BJ (cell line): ENCODE data around the gene AGPAT2. TPM values are rescaled to one million over a fixed set of nuclear protein-coding genes. Genes with fewer than 3 reads are reported as not detected.

ENCODE experiments used
- CTCF ChIA-PET: fragments of 350-600 bp; formaldehyde crosslinking; extraction: SDS; loops from one replicate; lab custom pipeline; 2021; ENCODE audit warnings: antibody characterized with exemption, inconsistent platforms; lab: Yijun Ruan, JAX
- POLR2A ChIA-PET: fragments of 300-600 bp; sonication (Branson Sonifier 250); formaldehyde crosslinking; extraction: SDS; loops from one replicate; lab custom pipeline; 2021; ENCODE audit warnings: antibody characterized with exemption; lab: Charles Lee
- DNase-seq: peaks from one replicate; pipeline ENCODE4 v3.0.0-alpha.2; 2011; ENCODE audit warnings: low read depth
- H3K27me3 ChIP-seq: 2 replicates; pipeline ENCODE4 v1.6.0; 2011; ENCODE audit warnings: low read length; ENCODE audit not compliant: control insufficient read depth, insufficient read depth
- H3K36me3 ChIP-seq: 2 replicates; pipeline ENCODE4 v1.5.1; 2011; ENCODE audit warnings: low read length; ENCODE audit not compliant: control insufficient read depth, insufficient read depth
- H3K4me3 ChIP-seq: 2 replicates; pipeline ENCODE4 v1.5.1; 2011; ENCODE audit warnings: low read depth, mild to moderate bottlenecking, control low read depth, low read length
- polyA plus RNA-seq: library from polyadenylated mRNA; depleted of rRNA; stranded (reverse); fragments of >200 nt; gene quantifications from 2 replicates; pipeline ENCODE4 v1.2.3, GENCODE V29; 2011
- TF ChIP-seq, protein P1 (sequence below): IDR thresholded peaks from 2 replicates; pipeline ENCODE4 v1.5.1; 2011; ENCODE audit warnings: low read depth, mild to moderate bottlenecking, control low read depth, inconsistent platforms, low read length, moderate library complexity; ENCODE audit not compliant: insufficient read depth

AGPAT2 gene
- polyA plus RNA-seq, 1 experiment, result 68.3 TPM

DNA sequence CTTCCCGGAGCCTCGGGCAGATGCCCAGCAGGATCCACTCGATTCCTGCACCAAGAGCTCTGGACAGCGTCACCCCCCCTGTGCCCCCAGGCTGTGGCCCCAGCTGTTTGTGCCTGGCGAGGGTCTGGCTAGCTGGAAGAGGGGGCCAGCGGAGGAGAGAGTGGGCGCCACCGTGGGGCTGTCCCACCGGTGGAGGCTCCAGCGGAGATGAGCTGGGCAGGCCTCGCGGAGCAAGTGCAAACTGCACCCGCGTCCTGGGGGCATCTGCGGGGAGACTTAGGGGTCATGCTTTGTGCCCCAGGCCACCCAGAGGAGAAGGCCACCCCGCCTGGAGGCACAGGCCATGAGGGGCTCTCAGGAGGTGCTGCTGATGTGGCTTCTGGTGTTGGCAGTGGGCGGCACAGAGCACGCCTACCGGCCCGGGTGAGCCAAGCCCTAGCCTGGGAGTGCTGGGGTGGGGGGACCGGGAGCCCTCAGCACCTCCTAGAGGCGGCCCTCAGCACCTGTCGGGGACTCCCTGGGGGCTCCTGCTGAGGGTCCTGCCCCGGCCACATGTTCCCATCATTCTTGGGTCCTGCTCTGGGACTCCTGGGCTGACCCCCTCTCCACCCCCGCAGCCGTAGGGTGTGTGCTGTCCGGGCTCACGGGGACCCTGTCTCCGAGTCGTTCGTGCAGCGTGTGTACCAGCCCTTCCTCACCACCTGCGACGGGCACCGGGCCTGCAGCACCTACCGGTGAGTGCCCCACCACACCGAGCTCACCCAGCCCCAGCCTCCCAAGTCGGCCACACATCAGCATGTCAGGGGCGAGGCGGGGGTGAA, 19.1 kb downstream of the AGPAT2 start:
- peaks cover 2% of the 10 kb centered on the region for H3K36me3 ChIP-seq
- TF ChIP-seq, protein P1, sequence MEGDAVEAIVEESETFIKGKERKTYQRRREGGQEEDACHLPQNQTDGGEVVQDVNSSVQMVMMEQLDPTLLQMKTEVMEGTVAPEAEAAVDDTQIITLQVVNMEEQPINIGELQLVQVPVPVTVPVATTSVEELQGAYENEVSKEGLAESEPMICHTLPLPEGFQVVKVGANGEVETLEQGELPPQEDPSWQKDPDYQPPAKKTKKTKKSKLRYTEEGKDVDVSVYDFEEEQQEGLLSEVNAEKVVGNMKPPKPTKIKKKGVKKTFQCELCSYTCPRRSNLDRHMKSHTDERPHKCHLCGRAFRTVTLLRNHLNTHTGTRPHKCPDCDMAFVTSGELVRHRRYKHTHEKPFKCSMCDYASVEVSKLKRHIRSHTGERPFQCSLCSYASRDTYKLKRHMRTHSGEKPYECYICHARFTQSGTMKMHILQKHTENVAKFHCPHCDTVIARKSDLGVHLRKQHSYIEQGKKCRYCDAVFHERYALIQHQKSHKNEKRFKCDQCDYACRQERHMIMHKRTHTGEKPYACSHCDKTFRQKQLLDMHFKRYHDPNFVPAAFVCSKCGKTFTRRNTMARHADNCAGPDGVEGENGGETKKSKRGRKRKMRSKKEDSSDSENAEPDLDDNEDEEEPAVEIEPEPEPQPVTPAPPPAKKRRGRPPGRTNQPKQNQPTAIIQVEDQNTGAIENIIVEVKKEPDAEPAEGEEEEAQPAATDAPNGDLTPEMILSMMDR, result no peak
- ChIA-PET CTCF (interaction anchor here (0.9 to 1.3 kb wide), 2 partner anchors 9 to 27 kb away, joined by 3 read pairs; no protein-coding TSS in a partner anchor), POLR2A (no interaction called here)
- no peaks in the 10 kb centered on the region for H3K27me3 ChIP-seq
- H3K4me3 ChIP-seq, result no peak overlapping the region
- DNase-seq, result no peak

DNA sequence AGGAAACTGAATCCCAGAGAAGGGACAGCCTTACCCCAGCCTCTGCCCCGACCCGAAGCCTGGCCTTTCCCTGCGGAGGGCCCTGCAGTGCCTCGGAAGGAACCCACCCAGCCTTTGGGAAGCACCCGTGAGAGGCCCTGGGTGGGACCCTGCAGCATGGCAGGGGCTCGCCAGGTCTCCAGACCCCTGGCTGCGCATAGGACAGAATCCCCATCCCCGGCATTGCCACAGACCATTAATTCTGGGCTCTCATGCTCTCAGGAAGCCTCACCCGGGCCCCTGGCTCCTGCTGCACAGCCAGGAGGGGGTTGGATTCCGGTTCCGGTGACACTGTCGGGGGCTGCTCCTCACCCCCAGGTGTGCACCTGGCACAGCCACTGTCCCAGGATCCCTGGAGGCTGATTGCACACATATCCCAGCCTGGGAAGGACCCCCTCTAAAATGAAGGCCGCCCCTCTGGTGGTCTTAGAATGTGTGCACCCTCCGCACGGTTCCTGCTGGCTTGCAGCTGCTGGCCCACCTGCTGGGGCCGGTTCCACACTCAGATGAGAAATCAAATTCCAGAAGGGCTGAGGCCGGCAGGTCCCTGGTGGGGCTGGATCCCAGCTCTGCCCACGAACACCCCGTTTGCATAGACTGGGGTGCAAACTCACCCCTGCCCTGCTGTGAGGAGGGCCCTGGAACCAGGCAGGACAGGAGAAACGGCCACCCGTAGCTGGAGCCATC, 19.9 kb downstream of the AGPAT2 start:
- TF ChIP-seq, protein P1, result no peak
- no peak for DNase-seq
- CTCF ChIA-PET, result interaction anchor here (0.9 to 1.3 kb wide), 4 partner anchors 9 to 183 kb away, joined by 3 read pairs; no protein-coding TSS in a partner anchor
- H3K4me3 ChIP-seq, result no peak overlapping the region
- POLR2A ChIA-PET, result no interaction called here
- H3K36me3 ChIP-seq, result no peaks in the 10 kb centered on the region
- no peaks in the 10 kb centered on the region for H3K27me3 ChIP-seq

DNA sequence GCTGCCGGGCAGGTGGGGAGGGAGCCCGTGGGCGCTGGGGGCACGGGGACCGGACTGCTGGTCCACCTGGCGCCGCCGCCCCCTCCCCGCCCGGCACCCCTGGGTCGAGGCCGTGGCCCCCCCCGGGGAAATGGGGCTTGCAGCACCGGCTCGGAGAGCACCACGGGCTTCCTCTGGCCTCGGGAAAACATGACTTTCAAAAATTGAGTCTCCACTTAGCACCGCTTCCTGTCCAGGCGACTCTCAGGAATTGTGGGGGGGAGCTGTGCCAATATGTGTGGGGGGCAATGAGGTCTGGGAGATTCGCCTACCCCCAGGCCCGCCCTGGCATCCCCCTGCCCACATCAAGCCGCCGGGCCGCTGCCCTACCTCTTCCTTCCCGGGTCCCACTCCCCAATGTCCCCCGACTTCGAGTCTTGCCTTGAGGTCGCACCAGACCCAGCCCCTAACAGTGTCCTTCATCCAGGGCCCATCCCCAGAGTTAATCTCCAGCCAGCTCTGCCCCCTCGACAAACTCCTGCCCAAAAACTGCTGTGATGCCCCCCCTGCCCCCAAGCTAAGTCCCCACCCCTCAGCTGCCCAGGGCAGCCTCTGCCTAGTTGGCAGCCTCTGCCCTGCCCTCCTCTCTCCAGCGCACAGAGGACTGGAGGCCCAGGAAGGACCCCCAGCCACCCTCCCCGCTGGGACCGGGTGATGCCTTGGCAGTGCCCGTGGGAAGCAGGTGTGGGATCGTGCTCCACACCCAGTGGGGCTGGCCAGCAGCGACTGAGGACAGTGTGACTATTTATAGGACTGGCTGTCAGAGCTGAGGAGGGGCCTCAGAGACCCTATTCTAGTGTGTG, 20.7 kb downstream of the AGPAT2 start:
- no peaks in the 10 kb centered on the region for H3K36me3 ChIP-seq
- H3K27me3 ChIP-seq, result no peaks in the 10 kb centered on the region
- POLR2A ChIA-PET, result no interaction called here
- TF ChIP-seq, protein P1, result no peak
- CTCF ChIA-PET, result interaction anchor here (0.6 to 1.2 kb wide), 4 partner anchors 17 to 182 kb away, joined by 3 read pairs; no protein-coding TSS in a partner anchor
- H3K4me3 ChIP-seq, result peak overlapping the region; percentile 44
- DNase-seq, result no peak

DNA sequence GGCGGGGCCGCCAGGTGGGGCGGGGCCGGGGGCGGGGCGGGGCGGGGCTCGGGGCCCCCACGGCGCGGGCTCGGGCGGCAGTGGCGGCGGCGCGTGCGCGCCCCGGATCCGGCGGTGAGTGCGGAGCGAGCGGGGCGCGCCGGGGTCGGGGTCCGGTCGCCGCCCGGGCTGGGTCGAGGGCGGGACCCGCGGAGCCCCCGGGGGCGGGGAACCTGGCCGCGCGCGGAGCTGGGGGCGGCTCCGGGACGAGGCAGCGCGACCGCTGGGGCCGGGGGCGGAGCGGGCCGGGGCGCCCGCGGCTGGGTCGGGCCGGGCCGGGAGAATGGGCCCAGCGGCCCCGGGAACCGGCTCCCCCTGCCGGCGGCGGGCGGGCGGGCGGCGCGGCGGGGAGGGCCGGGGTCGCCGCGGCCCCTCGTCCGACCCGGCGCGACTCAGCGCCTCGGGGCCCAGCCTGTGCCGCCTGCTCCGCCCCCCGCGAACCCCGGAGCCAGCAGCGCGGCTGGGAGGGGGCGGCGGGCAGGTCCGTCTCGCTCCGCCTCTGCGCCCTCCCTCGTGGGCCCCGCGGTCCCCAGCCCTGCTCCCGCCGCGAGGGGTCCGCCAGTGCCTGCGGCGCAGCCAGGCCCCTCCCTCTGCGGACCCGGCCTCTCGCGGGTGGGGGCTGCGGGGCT, 21.4 kb downstream of the AGPAT2 start:
- no peak for DNase-seq
- Histone ChIP-seq H3K36me3 (no peaks in the 10 kb centered on the region), H3K4me3 (peak overlapping the region; percentile 44), H3K27me3 (no peaks in the 10 kb centered on the region)
- TF ChIP-seq, protein P1, result no peak
- ChIA-PET POLR2A (no interaction called here), CTCF (interaction anchor here (0.6 to 1.6 kb wide), 2 partner anchors 10 to 104 kb away, joined by 3 to 5 read pairs; no protein-coding TSS in a partner anchor)
